ENCODE measurements around the gene HNRNPM. TPM values are rescaled to one million over a fixed set of nuclear protein-coding genes. Genes with fewer than 3 reads are reported as not detected.

The HNRNPM gene
- total RNA-seq, 4 donors from 2014 or later = 42.5 to 74.6 (median 57.8) TPM

DNA sequence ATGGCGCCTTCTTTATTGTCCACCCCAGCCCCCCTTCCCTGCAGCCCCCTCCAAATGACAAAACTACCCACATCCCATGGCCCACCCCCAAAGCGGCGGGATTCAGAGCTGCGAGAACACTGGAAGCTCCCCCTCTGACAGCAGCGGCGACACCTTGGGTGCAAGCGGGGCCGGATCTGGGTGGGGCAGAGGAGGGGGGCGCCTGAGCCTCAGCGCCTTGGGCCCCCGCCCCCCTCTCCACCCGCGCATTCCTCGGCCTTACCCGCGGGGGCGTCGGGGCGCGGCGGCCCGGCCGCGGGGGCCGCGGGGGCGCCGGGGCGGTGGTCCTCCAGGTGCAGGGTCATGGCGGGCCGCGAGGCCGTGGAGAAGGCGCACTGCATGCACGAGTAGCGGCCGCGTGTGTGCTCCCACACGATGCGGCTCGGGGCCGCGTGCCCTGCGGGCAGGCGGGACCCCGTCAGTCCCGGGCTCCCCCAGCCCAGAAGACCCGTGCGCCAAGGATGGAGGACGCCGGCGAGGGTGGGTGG, 65.9 kb downstream of the HNRNPM start:
- Histone ChIP-seq H3K27me3 (no peaks in the 10 kb centered on the region), H3K4me3 (no peak overlapping the region), H3K36me3 (no peaks in the 10 kb centered on the region), H3K9me3 (no peaks in the 10 kb centered on the region), H3K27ac (no peak overlapping the region), H3K4me1 (peaks cover 15 to 24% of the 10 kb centered on the region in 2 donors)
- DNase-seq (no peak), ATAC-seq (no peak)
- intact Hi-C loops (cut with DNase I; ENCODE audit: low total_unique reads) = loop anchor here (5.0 to 10.0 kb wide), 2 partner anchors 203 to 606 kb away; partner anchors contain the start of genes CD320 and MAP2K7
- in situ Hi-C loops (cut with MboI; ENCODE audit: low sequenced_read_pairs in 4 of 4) = no loop called here
- no peak for TF ChIP-seq POLR2A (IDR thresholded peaks at IDR 0.05)
- TF ChIP-seq, protein P1, sequence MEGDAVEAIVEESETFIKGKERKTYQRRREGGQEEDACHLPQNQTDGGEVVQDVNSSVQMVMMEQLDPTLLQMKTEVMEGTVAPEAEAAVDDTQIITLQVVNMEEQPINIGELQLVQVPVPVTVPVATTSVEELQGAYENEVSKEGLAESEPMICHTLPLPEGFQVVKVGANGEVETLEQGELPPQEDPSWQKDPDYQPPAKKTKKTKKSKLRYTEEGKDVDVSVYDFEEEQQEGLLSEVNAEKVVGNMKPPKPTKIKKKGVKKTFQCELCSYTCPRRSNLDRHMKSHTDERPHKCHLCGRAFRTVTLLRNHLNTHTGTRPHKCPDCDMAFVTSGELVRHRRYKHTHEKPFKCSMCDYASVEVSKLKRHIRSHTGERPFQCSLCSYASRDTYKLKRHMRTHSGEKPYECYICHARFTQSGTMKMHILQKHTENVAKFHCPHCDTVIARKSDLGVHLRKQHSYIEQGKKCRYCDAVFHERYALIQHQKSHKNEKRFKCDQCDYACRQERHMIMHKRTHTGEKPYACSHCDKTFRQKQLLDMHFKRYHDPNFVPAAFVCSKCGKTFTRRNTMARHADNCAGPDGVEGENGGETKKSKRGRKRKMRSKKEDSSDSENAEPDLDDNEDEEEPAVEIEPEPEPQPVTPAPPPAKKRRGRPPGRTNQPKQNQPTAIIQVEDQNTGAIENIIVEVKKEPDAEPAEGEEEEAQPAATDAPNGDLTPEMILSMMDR (IDR thresholded peaks at IDR 0.05 in 4 of 5, conservative IDR thresholded peaks at IDR 0.05 in 1 of 5) = no peak

DNA sequence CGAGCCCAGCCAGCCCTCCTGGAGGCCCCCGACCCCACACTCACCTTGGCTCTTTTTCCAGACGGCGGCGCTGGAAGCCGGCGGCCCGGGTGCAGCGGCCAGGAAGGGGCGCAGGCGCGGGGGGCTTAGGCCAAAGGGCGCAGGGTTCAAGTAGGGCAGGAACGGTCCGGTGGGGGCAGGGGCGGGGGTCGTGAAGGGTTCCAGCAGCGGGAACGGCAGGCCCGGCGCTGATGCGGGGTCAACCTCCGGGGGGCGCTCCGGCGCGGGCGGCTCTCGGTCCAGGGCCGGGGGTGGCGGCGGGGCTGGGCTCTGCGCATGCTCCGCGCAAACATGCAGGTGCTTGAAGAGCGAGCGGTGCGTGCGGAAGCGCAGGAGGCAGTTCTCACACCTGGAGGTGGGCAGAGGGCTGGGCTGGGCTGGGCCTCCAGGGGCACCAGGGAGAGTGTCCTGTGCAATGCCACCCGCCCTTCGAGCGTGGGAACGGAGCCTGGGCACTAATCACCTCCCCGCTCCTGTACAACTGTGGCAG, 66.9 kb downstream of the HNRNPM start:
- Histone ChIP-seq H3K36me3 (no peaks in the 10 kb centered on the region), H3K27ac (no peak overlapping the region), H3K9me3 (no peaks in the 10 kb centered on the region), H3K4me3 (no peak overlapping the region), H3K4me1 (peaks cover 10 to 17% of the 10 kb centered on the region in 2 donors), H3K27me3 (no peaks in the 10 kb centered on the region)
- DNase-seq = no peak
- in situ Hi-C loops (cut with MboI; ENCODE audit: low sequenced_read_pairs in 4 of 4) = no loop called here
- intact Hi-C loops (cut with DNase I; ENCODE audit: low total_unique reads) = loop anchor here (2.0 to 10.0 kb wide), 3 partner anchors 67 to 607 kb away; partner anchors contain the start of genes CD320, HNRNPM and MAP2K7
- TF ChIP-seq, protein P1 (IDR thresholded peaks at IDR 0.05 in 4 of 5, conservative IDR thresholded peaks at IDR 0.05 in 1 of 5) = no peak
- TF ChIP-seq POLR2A (IDR thresholded peaks at IDR 0.05) = no peak
- no peak for ATAC-seq

DNA sequence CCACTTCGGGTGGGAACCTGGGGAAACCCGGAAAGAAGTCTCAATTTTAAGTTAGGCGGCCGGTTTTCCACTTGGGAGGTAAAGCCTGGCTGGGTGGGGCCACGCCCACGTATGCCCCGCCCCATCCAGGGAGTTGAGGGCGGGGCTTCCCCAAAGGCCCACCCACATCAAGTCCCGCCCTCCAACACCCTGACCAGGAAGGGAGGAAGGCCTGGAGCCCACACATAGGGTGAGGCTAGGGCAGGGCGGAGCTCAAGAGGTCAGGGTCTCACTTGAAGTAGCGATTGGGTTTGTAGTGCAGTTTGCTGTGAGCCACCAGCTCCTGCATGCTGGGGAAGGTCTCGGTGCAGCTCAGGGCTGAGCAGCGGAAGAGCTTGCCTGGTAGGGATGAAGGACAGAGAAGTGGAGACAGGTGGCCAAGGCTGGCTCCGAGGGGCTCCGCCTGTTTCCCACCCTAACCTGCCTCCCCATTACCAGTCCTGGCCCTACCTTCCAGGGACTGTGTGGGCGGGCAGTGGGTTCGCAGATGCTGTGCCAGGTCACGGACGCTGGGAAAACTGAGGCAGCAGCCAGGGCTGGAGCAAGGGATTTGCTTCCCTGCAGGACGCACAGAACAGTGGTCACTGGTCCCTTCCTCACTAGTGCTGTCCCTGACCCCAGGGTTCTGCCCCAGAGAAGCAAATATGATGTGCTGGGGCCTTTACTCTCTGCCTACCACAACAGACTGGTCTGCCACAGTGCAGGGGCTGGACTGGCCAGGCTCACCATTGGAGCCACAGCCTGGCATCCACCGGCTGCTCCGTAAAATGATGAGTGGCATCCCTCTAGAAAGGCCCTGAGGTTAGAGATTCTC, 67.6 kb downstream of the HNRNPM start:
- H3K4me3 ChIP-seq = peak overlapping the region in 2 of 4 donors; percentile 69 to 85

DNA sequence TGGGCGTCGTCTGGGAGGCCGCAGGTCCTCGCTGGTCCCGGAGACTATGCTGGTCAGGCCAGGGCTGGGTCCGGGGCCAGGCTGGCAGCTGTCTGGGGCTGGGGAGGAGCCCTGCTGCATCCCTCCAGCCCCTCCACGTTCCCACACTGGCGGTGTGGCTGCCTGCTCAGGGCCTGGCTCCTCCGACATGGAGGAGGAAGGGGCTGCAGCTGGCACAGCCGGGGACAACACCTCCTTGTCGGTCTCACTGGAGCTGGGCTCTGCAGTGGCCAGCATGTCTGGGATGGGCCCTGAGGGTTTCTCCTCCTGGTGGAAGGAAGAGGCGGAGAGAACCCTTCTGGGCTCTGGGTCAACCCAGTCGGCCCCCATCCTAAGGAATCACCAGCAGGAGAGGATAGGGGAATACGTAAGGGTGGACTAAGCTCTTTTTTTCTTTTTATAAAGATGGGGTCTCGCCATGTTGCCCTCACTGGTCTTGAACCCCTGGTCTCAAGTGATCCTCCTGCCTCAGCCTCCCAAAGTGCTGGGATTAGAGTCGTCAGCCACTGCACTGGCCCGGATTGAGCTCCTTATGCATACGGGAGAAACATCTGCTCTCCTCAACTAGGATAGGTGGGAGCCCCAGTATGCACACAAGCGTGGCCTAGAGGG, 68.4 kb downstream of the HNRNPM start:
- no peaks in the 10 kb centered on the region for H3K9me3 ChIP-seq
- peak overlapping the region; percentile 93 to 99 (median 98) for H3K27ac ChIP-seq
- no peak for DNase-seq
- H3K4me1 ChIP-seq = peaks cover 10 to 19% of the 10 kb centered on the region in 2 donors
- no peak for ATAC-seq
- intact Hi-C loops (cut with DNase I; ENCODE audit: low total_unique reads) (loop anchor here (1.0 to 10.0 kb wide), 4 partner anchors 68 to 608 kb away; partner anchors contain the start of genes CD320, HNRNPM, MAP2K7 and RAB11B), in situ Hi-C loops (cut with MboI; ENCODE audit: low sequenced_read_pairs in 4 of 4) (no loop called here)
- H3K36me3 ChIP-seq = no peaks in the 10 kb centered on the region
- no peak for TF ChIP-seq POLR2A (IDR thresholded peaks at IDR 0.05)
- TF ChIP-seq, protein P1 (IDR thresholded peaks at IDR 0.05 in 4 of 5, conservative IDR thresholded peaks at IDR 0.05 in 1 of 5) = no peak
- H3K27me3 ChIP-seq = no peaks in the 10 kb centered on the region
- peak overlapping the region; percentile 69 to 98 (median 83) for H3K4me3 ChIP-seq

More for the DNA sequence above, 67.6 kb downstream of the HNRNPM start:
- H3K36me3 ChIP-seq = no peaks in the 10 kb centered on the region
- TF ChIP-seq, protein P1 (IDR thresholded peaks at IDR 0.05 in 4 of 5, conservative IDR thresholded peaks at IDR 0.05 in 1 of 5) = no peak
- TF ChIP-seq POLR2A (IDR thresholded peaks at IDR 0.05) = no peak
- H3K27me3 ChIP-seq = no peaks in the 10 kb centered on the region
- H3K4me1 ChIP-seq = peaks cover 10 to 17% of the 10 kb centered on the region in 2 donors
- no peaks in the 10 kb centered on the region for H3K9me3 ChIP-seq
- DNase-seq (no peak), ATAC-seq (no peak)
- intact Hi-C loops (cut with DNase I; ENCODE audit: low total_unique reads) = loop anchor here (2.0 to 10.0 kb wide), 3 partner anchors 68 to 608 kb away; partner anchors contain the start of genes CD320, HNRNPM and MAP2K7
- H3K27ac ChIP-seq = peak overlapping the region in 3 of 4 donors; percentile 96 to 99 (median 99)
- in situ Hi-C loops (cut with MboI; ENCODE audit: low sequenced_read_pairs in 4 of 4) = no loop called here
